Loucy (cell line): ENCODE data around the gene MEF2A.

Experiments
- EZH2phosphoT487 ChIP-seq: fragments of 200-600 bp; IDR thresholded peaks from 2 replicates; pipeline ENCODE4 v1.6.1; 2018; ENCODE audit warnings: antibody characterized with exemption, mild to moderate bottlenecking, moderate library complexity, borderline replicate concordance
- TF ChIP-seq, protein P1 (sequence below): fragments of 200-600 bp; sonication (generic); conservative IDR thresholded peaks from 2 replicates; pipeline ENCODE4 v1.5.1; 2014; ENCODE audit warnings: mild to moderate bottlenecking, antibody characterized with exemption, low read length

DNA sequence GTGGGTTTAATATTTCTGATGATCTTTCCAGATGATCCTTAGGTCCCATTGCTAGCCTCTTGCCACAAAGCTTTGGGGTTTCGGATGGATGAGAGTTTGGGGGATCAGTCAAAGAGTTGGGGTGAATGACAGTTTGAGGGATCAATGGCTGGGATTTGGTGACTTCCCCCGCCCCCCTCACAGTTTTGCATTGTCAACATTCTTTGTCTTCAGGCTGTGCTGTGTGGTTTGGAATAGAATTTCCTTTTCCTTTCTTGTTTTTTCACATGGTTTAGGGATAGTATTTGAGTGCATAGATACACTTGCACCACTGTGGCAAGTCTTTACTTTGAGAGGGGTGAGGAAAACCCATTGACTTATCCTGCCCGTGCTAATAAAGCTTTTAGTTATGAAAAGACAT lies 14.3 kb downstream of the MEF2A start:
- TF ChIP-seq, protein P1, sequence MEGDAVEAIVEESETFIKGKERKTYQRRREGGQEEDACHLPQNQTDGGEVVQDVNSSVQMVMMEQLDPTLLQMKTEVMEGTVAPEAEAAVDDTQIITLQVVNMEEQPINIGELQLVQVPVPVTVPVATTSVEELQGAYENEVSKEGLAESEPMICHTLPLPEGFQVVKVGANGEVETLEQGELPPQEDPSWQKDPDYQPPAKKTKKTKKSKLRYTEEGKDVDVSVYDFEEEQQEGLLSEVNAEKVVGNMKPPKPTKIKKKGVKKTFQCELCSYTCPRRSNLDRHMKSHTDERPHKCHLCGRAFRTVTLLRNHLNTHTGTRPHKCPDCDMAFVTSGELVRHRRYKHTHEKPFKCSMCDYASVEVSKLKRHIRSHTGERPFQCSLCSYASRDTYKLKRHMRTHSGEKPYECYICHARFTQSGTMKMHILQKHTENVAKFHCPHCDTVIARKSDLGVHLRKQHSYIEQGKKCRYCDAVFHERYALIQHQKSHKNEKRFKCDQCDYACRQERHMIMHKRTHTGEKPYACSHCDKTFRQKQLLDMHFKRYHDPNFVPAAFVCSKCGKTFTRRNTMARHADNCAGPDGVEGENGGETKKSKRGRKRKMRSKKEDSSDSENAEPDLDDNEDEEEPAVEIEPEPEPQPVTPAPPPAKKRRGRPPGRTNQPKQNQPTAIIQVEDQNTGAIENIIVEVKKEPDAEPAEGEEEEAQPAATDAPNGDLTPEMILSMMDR: no peak
- TF ChIP-seq EZH2phosphoT487: no peak
